RWPE1 (cell line): Measurements from ENCODE around the gene TPRG1.

Source experiments
- CTCF ChIA-PET: fragments of 350-600 bp; sonication (Branson Sonifier 250); formaldehyde crosslinking; extraction: SDS; loops from one replicate; lab custom pipeline; 2021; lab: Yijun Ruan, JAX
- POLR2A ChIA-PET: fragments of 400-600 bp; formaldehyde crosslinking; extraction: SDS; loops from one replicate; lab custom pipeline; 2020; ENCODE audit warnings: antibody characterized with exemption; ENCODE audit not compliant: low non-redundant PET; lab: Yijun Ruan, JAX
- DNase-seq: peaks from one replicate; pipeline ENCODE4 v3.0.0; 2012; ENCODE audit warnings: low spot score
- H3K27ac ChIP-seq: fragments of 450-650 bp; 2 replicates; pipeline ENCODE4 v1.5.1; 2017
- TF ChIP-seq, protein P1 (sequence below): fragments of 450-650 bp; conservative IDR thresholded peaks from 2 replicates; pipeline ENCODE4 v1.5.1; 2017; ENCODE audit warnings: low read depth, mild to moderate bottlenecking

The TPRG1 gene

DNA sequence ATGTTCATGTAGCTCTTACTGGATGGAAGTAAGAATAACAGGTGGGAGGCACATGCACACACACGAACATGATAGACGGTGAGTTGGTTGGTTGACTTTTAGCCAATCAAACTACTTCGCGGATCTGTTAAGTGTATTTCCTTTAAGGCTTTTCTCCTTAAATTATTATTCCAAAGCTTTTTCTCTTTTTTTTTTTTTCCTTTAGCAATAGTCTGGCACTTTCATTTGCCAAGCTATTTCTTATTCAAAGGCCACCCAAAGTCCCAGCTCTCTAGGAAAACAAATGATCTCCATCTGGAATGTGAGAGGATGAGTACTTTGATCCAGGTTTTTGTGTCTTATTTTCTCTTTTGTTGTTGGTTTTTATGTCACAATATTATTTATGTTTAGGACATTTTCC lies 141.1 kb downstream of the TPRG1 start:
- TF ChIP-seq, protein P1, sequence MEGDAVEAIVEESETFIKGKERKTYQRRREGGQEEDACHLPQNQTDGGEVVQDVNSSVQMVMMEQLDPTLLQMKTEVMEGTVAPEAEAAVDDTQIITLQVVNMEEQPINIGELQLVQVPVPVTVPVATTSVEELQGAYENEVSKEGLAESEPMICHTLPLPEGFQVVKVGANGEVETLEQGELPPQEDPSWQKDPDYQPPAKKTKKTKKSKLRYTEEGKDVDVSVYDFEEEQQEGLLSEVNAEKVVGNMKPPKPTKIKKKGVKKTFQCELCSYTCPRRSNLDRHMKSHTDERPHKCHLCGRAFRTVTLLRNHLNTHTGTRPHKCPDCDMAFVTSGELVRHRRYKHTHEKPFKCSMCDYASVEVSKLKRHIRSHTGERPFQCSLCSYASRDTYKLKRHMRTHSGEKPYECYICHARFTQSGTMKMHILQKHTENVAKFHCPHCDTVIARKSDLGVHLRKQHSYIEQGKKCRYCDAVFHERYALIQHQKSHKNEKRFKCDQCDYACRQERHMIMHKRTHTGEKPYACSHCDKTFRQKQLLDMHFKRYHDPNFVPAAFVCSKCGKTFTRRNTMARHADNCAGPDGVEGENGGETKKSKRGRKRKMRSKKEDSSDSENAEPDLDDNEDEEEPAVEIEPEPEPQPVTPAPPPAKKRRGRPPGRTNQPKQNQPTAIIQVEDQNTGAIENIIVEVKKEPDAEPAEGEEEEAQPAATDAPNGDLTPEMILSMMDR = no peak
- H3K27ac ChIP-seq = no peak overlapping the region
- POLR2A ChIA-PET = no interaction called here
- CTCF ChIA-PET = interaction anchor here (0.6 kb wide), 1 partner anchor 163 kb away, joined by 3 read pairs; no protein-coding TSS in a partner anchor
- no peak for DNase-seq

DNA sequence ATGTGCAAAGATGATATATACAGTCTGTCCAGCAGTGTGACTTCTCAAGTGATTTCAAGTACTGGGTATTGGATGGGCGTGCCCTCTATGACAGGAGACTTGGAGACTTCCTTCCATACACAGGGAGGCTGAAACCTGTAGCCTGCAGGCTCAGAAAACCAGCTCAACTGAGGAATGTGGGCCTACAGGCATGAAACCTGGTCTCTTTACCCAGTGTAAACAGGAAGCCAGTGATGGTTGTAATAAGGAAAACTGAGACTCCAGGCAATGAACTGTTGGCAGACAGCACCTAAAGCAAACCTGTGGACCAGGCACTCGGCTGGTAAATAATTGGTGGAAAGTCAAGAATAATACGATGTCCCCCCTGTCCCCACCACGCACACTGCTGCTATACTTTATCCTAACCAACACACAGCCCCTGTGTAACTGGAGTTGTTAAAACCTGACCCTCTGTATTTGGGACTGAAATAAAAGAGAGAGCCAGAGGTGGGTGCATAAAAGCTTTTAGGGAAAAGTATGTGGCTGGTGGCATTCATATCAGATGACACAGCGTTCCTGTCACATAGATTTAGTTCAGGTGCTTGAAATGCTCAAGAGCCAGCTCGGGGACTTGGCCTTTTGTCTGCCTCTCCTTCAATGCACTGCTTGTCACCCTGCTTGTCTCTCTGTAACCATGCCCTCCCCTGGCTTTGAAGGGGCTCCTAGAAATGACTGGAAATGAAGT lies 144.7 kb downstream of the TPRG1 start:
- TF ChIP-seq, protein P1 = no peak
- ChIA-PET CTCF (interaction anchor here (0.6 kb wide), 1 partner anchor 842 kb away, joined by 3 read pairs; no protein-coding TSS in a partner anchor), POLR2A (no interaction called here)
- DNase-seq = peak; percentile 55
- H3K27ac ChIP-seq = no peak overlapping the region

DNA sequence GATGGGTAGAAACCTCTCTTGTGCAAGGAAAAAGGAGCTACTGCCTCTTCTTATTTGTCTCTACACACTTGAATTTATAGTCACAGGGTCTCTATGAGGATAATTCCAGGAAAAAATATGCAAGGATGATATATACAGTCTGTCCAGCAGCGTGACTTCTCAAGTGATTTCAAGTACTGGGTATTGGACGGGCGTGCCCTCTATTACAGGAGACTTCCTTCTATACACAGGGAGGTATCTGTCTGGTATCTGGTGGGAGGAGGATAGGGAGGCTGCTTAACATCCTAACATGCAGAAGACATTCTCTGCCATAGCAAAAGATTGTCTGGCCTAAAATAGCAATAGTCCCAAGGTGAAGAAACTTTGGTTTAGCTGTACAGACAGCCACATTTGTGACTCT lies 146.1 kb downstream of the TPRG1 start:
- no peak overlapping the region for H3K27ac ChIP-seq
- TF ChIP-seq, protein P1 = no peak
- POLR2A ChIA-PET = no interaction called here
- DNase-seq = no peak
- CTCF ChIA-PET = no interaction called here

DNA sequence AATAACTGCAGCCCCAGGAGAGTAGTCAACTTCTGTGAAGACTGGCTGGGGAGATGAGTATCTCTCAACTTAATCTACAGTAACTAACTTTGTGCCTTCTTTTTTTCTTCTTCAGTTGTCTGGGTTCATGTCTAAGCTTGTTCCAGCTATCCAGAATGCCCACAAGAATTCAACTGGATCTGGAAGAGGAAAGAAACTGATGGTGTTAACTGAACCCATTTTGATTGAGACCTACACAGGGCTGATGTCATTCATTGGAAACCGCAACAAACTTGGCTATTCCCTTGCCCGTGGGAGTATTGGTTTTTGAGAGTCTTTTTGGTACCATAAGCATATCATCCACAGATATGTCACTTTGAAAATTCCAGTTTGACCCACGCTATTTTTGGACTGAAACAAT lies 148.7 kb downstream of the TPRG1 start:
- no peak for DNase-seq
- H3K27ac ChIP-seq = no peak overlapping the region
- POLR2A ChIA-PET = interaction anchor here (0.6 kb wide), 1 partner anchor 16 kb away, joined by 6 read pairs; no protein-coding TSS in a partner anchor
- CTCF ChIA-PET = interaction anchor here (0.6 to 0.7 kb wide), 2 partner anchors 284 to 468 kb away, joined by 3 read pairs; no protein-coding TSS in a partner anchor
- TF ChIP-seq, protein P1 = no peak

DNA sequence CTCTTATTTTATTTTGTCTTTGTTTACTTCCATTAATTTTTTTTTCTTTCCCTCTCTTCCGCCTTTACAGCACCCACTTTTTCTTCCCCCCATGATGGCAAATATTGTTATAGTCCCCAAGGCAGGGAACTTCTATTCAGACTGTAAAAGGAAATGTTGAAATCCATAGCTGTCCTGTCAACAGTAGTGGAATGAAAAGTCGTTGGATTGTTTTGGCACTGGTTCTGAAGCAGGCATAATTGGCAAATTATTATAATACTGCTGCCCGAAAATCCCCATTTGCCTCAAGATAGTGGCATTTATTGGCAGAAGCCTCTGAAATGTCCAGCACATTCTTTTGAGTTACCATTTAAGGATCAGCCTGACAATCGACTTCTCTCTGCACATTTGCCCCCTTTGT lies 150.6 kb downstream of the TPRG1 start:
- POLR2A ChIA-PET = no interaction called here
- H3K27ac ChIP-seq = no peak overlapping the region
- TF ChIP-seq, protein P1 = no peak
- CTCF ChIA-PET = no interaction called here
- DNase-seq = no peak

DNA sequence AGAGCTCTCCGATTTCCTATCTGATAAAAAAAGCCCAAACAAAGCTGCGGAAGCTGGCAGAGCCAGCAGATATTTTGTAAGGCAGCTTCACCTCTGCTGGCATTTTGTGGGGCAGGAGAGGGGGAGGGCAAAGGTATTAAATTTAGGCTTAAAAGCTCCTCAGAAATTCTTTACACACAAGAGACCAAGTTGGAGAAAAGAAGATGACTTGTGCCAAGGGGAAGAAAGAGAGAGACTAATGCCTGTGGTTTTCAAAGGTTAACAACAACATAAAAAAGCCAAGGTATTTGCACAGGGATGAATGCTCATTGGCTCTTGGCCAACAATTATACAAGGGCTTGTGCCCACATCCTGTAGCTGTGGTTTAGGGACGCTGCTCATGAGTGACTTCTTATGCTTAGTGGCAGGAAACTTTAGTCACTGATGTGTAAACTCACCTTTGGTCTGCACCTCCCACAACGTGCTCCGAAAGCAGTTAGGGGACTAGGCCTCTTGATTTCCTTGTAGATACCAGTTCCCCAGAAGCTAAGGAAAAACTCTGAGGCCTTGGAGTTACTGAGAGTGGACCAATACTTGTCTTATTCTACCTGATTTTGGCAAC lies 152.9 kb downstream of the TPRG1 start:
- CTCF ChIA-PET = no interaction called here
- TF ChIP-seq, protein P1 = no peak
- POLR2A ChIA-PET = interaction anchor here (0.5 kb wide), 1 partner anchor 177 kb away, joined by 3 read pairs; no protein-coding TSS in a partner anchor
- peak; percentile 77 for DNase-seq
- H3K27ac ChIP-seq = no peak overlapping the region
